ENCODE results near the gene KIAA1755.
A peak's percentile ranks its signal among the peaks of the same experiment; 100 is the strongest.

Gene KIAA1755

DNA sequence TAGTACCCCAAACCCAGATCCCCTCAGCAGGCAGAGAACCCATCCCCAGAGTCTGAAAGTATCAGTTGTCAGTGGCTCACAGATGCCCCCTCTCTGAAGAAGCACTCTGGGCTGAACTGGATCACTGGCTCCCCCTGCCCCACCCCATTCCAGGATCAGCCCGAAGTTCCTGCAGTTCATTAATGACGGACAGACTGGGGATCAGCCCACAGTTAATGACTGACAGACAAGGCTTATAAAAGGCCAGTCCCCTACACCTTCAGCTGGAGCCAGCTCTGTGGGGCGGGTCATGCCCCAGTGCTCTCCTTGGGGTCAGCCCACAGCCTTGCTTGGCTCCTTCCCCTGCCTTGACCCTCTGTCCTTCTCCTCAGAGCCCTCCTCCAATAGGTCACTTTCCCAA is 21.7 kb downstream of the KIAA1755 start:
- no peak for DNase-seq (ENCODE audit: low read depth in 2 of 2)

DNA sequence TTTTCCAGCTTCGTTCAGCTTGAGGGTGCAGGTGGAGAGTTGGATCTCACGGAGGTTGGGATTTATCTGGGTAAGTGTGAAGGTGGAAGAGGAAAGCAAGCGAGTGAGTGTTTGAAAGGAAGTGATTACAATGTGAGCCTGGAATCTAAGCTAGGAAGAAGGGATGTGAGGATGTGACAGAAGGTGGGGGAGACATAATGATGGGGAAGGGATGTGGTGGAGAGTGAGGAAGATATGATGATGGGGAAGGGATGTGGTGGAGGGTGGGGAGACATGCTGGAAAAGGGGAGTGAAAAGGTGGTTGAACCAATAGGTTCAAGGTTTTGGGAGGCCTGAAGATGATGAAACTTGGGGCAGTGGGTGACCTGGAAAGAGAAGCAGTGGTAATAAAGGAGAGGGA is 23.2 kb downstream of the KIAA1755 start:
- DNase-seq (ENCODE audit: low read depth in 2 of 2), result no peak

DNA sequence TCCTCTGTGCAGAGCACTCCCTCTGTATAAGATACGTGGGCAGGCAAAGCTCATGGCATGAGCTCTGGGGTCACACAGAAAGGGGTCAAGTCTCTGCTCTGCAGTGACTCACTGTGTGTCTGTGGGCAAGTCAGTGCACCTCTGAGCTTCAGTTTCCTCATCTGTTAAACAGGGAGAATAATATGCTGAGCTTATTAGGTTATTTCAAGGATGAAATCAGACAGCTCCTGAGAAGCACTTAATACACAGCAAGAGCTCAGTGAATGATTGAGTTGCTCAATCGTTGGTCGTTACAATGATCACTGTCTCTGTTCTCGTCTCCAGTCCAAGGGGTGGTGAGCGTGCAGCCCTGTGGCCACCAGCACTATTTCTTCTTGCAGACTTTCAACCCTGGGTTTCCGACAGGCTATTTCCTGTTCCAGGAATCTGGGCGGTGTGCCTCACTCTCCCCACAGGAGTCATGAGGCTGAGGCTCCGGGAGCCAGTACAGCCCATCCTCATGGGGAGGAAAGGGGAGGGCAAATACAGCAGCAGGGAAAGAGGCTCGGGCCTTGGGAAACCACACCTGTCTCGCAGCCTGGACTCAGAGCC is 28.9 kb downstream of the KIAA1755 start:
- no peak for DNase-seq (ENCODE audit: low read depth in 2 of 2)

DNA sequence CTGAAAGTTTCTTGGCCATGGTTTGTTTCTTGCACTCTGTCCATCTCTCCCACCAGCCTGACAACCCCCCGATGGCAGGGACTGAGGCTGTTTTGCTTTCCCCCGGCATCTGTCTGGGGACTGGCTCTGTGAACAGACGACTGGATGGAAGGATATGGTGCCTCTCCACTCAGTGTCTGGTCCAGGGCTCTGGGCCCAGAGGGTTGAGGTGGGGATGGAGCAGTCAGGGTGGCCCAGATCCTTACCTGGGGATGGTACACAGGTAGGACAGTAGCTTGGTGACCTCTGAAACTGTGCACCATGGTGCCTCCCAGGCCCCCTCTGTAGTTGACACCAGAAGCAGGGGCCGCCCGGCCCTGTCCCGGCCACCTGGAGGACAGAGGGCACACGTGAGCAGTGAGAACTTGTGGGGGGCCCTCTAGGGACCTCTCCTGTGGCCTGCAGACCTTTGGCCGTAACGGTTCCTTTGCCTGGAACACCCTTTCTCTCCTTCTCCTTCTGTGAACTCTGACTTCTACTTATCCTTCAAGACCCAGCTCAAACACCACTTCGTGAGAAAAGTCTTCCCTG is 29.5 kb downstream of the KIAA1755 start:
- no peak for DNase-seq (ENCODE audit: low read depth in 2 of 2)

DNA sequence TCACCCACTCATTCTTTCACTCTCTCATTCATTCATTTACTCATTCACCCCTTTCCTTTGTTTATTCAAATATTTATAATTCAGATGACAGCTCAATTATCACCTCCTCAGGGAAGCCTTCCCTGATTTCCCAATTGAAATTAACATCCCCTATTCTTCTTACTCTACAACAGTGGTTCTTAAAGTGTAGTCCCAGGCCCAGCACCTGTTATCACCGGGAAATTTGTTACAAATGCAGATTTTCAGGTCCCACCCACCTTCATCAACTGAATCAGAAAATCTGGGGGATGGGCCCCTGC is 30.3 kb downstream of the KIAA1755 start:
- no peak for DNase-seq (ENCODE audit: low read depth in 2 of 2)

DNA sequence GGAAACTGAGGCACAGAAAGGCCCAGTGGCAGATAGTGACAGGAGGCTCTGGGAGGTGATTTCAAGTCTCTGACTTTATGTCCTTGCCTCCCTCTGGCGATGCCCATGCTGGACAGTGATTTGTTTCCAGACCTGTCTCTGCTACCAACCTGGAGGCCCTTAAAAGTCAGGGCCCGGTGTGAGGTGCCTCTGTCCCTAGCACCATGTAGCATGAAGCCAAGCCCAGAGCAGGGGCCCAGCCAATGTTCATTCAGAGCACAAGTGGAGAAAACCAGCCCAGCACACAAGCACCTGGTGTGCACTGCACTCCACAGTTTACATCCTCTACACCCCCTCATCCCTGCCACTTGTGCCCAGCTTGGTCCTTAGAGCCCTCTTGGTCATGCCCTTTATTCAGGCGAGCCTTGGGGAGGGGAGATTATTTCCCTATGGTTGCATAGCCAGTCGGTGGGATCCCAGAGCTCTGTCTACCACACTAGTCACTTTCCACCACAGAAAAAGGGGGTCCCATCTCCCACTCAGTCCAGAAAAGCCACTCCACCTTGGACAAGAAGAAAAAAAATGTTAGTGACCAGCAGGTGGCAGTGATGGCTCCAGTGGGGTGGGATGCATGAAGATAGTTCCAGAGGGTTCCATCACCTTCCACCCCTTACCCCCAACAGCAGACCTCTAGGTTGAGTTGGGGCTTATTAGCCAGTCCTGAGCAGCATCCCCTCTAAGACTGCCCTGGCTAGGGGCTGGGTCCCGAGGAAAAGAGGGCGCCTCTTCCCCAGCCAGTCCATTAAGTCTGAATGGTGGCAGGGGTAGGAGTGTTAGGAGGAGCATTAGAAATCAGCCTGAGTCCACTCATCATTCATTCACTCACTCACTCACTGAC is 30.9 kb downstream of the KIAA1755 start:
- no peak for DNase-seq (ENCODE audit: low read depth in 2 of 2)

DNA sequence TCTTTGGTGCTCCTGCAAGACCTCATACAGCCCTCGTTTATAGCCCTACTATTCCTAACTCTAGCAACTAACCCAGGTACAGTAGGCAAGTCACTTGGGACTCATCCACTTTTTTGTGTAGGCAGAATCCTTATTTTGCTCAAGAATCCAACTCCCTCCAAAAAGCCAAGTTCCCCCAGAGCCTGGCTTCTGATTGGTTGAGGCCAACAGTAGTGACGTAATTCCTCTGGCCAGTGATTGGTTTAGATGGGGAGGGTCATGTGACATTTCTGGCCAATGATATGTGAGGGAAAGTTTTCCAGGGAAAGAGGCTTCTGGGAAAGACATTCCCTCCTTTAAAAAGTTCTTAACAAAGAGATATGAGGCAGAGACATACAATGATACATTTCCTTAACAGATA is 32.1 kb downstream of the KIAA1755 start:
- DNase-seq (ENCODE audit: low read depth in 2 of 2), result no peak

DNA sequence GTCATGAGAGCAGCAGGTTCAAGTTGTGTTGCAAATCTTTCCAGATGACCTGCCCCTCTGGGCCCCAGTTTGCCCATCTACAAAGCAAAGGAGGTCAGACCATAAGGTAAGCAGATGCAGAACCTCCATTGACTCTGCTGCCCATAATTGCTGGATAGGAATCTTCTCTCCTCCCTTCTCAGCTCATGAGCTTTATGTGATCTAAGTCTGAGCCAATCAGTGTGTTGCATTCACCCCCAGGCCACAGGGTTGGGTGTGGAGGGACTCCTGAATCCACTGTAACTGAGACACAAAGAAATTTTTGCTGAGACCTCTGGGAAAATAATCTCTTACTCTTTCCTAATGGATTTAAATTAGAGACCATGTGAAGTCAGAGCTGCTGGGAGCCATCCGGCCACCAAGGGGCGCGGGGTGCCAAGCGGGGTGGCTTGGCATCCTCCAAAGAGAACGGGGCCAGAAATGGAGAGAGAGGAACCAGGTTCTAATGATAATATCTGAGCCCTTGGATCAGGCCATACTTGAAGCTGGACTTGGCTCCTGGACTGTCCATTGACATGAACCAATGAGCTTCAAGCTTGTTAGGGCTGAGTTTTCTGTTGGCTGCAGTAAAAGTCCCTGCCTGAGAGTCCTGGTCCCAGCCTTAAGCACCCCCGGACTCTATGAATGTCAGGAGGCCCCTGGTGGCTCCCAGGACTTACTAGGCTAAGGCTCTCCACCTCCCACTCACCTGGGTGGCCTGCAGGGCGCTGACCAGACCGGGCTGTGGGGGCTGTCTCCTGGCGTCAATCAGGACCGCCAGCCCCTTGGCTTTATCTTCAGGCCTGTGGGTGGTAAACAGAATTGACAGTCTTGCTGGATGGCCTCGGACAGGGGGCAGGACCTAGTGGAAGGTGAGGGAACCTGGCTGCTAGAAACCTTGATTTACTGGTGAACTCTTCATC is 32.8 kb downstream of the KIAA1755 start:
- no peak for DNase-seq (ENCODE audit: low read depth in 2 of 2)

DNA sequence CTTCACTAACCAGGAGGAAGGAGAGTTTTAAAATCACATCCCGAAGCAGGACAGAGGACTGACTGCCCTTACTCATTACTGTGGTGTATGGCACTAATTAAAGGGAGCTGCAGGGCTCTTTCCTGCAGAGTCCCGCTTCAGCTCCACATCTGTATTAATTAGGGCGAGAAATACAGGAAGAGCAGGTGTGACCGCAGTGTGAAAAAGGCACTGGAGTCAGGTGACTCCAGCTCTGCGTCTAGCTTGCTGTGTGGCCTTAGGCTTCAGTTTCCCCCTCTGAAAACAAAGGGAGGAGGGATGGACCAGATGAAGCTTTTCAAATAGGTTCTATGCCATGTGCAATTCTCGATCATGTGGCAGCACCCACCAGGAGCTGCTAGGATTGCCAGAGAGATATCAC is 34.0 kb downstream of the KIAA1755 start:
- DNase-seq (ENCODE audit: low read depth in 2 of 2), result no peak

DNA sequence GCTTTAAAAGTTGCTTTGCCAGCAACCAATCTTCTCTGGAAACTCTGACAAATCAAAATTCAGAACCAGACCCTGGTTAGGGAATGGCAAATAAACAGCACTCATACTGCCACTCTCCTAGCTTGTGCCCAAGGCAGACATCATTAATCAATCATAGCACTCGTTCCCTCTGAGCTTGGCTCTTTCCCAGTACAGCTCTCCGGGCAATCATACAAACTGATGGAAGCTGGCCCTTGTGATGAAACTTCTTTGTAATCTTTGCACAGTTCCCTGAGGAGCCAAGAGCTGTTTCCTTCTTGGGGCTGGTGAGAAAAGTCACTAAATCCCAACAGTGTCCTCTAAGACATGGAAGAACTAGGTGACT is 34.7 kb downstream of the KIAA1755 start:
- DNase-seq (ENCODE audit: low read depth in 2 of 2), result no peak

DNA sequence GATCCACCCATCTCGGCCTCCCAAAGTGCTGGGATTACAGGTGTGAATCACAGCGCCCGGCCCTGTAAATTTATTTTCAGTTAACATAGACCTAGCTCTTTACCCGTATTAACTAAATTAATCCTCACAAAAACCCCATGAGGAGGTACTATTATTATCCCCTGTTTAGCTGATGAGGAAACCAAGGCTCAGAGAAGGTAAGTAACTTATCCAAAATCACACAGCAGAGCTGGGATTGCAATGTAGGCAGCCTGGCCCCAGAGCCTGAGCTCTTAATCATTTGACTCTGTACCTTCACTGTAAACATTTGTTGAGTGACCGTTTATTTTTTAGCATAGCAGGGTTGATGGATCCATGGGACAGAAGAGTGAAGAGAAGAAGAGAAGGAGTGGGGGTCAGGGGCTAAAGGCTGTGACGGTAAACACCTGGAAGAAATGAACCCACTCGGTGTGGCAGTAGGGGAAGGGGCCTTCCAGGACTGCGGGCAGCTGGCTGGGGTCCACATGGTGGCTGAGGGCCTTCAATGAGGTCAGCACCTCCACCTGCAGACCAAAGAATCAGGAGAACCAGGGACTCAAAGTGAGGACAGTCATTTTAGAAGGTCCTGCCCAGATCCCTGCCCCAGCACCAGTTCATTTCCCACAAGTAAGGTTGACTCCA is 35.2 kb downstream of the KIAA1755 start:
- DNase-seq (ENCODE audit: low read depth in 2 of 2), result no peak

DNA sequence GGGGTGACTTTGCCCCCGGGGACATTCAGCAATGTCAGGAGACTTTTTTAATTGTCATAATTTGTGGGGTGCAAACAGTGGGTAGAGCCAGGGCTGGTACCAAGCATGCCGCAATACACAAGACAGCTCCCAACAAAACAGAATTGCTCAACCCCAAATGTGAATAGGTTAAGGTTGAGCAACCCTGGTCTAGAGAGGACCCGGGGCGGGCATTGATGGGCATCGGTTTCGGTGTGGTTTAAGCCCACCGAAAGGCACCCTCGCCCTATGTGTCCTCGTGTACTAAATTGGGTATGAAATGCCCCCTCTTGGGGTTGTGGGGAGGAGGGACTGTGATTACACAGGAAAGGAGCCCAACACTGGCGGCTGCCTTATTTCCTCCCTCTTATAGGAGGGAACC is 36.0 kb downstream of the KIAA1755 start:
- DNase-seq (ENCODE audit: low read depth in 2 of 2), result no peak

DNA sequence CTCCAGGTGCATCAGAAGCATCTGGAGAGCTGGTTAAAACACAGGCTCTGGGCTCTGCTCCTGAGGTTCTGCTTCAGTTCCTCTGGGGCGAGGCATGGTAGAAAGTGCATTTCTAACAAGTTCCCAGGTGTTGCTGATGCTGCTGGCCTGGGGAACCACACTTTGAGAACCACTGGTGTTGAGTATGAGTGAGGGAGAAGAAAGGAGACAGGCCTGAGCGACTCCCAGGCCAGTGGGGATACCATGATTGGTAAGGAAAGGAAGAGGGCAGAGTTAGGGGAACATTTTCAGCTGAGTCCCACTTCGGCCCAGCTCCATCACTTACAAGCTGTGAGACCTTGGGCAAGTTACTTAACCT is 36.8 kb downstream of the KIAA1755 start:
- no peak for DNase-seq (ENCODE audit: low read depth in 2 of 2)

DNA sequence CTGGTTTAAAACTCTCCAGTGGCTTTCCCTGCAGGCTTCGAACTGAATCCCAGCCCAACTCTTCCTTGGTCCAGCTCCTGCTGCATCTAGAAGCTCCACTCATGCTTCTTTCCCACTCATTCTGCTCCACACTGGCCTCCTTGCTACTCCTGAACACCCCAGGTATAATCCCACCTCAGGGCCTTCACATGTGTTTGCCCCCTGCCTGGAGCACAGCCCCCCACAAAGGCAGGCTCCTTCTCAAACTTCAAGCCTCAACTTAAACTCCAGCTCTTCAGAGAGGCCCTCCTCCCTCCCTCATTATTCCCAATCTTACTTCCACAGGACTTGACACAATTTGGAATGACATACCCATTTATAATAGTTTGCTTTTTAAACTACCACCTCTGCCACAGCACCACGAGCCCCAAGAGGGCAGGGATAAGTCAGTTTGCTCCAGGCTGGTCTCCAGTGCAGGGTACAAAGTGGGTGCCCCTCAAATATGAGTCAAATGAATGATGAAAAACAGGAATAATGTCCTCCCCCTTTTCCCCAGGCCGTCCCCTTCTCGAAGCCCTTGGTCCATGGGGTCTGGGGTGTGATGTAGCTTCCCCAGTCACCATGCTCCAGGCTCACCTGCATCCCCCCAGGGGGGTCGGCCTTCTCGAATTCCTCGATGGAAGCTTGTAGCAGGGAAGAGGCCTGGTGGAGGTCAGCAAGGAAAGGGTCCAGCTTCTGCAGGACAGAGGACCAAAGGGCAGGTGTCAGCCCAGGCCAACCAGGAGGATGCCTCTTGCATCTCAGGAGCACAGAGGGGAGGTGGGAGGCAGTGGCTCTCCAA is 37.4 kb downstream of the KIAA1755 start:
- DNase-seq (ENCODE audit: low read depth in 2 of 2), result no peak

DNA sequence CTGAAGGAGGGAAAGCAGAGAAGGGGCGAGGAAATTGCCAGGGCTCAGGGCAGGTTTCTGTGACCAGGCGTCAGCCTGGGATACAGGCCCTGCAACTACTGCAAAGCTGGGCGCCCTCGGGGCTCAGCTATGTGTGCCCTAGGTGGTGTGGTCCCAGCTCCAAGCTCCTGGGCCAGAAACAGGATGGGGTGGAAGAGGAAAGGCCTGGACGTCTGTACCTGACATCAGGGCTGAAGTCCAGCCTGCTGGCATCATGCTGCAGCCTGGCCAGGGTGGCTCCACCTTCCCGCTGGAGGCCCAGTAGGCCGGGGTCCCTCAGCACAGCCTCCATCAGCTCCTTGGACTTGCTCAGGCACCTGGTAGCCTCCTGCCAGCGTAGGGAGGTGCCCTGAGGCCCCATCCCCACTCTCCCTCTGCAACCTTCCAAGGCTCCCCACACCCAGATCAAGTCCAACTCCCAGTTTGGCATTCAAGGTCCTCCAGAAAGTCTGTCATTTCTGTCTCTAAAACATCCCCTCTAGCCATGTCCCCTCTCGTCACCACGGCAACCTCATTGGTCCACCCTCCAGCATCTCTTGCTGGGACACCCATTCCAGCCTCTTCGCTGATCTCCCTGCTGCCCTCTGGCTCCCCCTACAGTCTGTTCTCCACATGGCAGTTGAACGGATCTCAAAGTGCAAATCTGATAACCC is 38.2 kb downstream of the KIAA1755 start:
- DNase-seq (ENCODE audit: low read depth in 2 of 2), result peak in 1 of 2 donors; percentile 13

DNA sequence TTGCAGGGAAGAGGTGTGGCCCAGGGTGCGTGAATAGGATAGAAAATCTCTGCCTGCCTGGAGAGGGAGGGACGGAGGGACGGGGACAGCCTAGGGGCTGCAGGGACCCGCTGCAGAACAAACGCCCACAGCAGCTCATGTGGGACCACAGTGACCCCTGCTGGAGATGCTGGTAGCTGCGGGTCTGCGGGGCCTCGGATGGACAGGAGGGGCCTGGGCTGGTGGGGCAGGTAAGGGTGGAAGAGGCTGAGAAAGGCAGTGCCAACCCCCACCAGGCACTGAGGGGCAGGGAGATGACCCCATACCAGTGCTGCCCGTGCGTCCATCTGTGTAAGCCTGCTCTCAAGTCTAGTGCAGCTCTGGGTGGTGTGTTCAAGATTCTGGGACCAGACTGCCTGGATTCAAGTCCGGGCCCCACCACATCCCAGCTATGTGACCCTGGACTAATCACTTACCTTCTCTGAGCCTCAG is 39.4 kb downstream of the KIAA1755 start:
- DNase-seq (ENCODE audit: low read depth in 2 of 2), result peak; percentile 30 to 35

DNA sequence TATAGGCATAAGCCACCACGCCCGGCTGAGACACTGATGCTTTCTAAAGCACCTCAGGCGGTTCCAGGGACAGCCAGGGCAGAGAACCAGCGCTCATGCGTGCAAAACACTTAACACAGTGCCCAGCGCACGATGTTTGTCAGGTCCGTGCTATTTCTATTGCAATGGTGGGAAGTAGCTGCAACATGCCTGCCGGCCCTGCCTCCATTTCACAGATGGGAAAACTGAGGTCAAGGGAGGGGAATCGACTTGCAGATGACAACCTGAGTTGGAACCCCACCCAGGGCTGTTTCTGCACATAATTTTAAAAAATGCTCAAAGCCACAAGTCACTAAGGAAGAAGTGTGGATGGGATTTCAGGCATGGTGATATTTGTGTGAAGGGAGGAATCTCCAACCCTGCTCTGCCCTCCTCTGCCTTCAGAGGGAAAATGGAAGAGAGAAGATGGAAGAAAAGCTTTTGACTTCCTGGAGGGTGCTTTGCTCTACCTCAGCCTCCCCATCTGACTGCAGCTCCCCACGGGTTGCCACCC is 39.9 kb downstream of the KIAA1755 start:
- no peak for DNase-seq (ENCODE audit: low read depth in 2 of 2)

DNA sequence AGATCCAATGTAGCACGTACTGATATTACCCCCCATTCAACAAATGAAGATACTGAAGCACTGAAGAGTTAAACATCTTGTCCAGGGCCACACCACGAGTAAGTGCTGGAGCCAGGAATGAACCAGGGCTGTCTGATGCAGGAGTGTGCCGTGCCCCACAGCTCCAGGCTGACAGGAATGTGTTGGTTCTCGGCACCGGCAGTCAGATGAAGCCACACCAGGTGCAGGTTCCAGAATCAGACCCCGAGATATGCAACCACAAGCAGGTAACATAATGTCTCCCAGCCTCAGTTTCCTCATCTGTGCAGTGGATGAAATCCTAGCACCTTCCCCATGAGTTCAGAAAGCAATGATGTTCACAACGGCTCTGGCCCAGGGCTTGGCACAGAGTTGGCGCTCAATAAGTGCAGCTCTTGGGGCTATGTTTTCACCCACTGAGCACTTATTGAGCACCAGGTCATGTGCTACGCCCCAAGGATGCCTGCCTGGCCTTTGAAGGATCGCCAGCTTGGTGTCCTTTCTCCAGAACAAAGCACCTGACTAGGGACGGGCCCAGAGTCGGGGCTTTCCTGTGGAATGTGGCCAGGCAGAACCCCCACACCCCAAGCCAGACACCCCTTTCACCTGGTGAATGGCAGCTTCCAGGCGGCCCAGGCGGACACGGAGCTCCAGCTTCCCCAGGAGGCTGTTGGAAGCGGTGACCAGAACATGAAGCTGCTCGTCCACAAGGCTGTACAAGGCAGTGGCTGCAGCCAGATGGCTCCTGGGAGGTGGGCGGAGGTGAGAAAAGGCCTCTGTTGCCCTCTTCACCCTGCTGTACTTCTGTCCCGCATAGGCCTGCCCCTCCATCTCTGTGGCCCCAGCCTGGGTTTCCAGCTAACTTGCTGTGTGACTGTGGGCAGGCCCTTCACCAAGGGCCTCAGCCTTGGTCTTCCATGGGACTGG is 41.3 kb downstream of the KIAA1755 start:
- no peak for DNase-seq (ENCODE audit: low read depth in 2 of 2)

DNA sequence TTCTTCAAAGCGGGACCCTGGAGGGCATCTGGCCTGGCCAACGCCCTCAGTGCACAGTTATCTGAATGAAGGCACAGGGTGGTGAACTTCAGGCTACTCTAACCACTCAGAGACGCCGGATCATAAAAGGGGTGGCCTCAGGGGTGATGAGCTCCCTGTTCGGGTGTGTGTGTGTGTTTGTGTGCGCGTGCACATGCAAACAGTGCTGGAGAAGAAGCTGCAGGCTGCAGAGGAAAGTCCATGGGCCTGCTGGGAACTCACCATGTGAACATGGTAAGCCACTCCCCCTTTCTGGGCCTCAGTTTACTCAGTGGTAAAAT is 42.0 kb downstream of the KIAA1755 start:
- no peak for DNase-seq (ENCODE audit: low read depth in 2 of 2)

Measured in stimulated activated CD8-positive, alpha-beta memory T cell treated with anti-CD3 and anti-CD28 coated beads, Interleukin-7, amount 100 ng/mL, for 1 hour (primary cell).